Lower leg skin (tissue), 3 donors: ENCODE measurements around the gene EHD1.

Source experiments
- POLR2A ChIP-seq, 2 donors: fragments of 450-650 bp; IDR thresholded peaks; one replicate each; pipeline ENCODE4 v1.6.1; 2016 to 2017; ENCODE audit warnings: antibody characterized with exemption in 2 of 2, mild to moderate bottlenecking in 1 of 2, moderate library complexity in 1 of 2
- TF ChIP-seq, protein P1 (sequence below), 3 donors: fragments of 450-650 bp; IDR thresholded peaks; one replicate each; pipeline ENCODE4 v1.5.1; 2016; ENCODE audit warnings: antibody characterized with exemption in 3 of 3, mild to moderate bottlenecking in 3 of 3, moderate library complexity in 2 of 3

DNA sequence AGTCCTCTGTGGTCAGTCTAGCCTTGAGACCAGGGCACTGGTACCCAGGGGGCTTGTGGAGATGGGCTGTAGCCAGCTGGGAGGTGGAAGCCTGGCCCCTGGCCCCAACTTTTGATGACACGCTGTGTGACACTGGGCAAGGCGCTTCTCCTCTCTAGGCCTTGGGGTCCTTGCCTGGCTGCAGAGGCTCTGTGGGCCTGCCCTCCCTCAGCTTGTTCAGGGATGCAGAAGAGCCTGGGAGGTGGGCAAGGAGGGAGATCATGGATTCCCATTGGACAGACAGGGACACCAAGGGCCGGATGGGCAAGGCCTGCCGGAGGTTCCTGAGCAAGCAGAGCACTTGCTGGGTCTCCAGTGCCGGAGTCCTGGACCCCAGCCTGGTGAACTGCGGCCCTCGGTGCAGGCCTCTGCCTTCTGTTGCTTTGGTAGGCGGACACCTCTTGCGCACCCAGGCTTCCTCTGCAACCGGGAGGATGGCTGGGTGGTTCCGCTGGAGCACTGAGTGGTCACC, 44.8 kb upstream of the EHD1 start:
- TF ChIP-seq, protein P1, sequence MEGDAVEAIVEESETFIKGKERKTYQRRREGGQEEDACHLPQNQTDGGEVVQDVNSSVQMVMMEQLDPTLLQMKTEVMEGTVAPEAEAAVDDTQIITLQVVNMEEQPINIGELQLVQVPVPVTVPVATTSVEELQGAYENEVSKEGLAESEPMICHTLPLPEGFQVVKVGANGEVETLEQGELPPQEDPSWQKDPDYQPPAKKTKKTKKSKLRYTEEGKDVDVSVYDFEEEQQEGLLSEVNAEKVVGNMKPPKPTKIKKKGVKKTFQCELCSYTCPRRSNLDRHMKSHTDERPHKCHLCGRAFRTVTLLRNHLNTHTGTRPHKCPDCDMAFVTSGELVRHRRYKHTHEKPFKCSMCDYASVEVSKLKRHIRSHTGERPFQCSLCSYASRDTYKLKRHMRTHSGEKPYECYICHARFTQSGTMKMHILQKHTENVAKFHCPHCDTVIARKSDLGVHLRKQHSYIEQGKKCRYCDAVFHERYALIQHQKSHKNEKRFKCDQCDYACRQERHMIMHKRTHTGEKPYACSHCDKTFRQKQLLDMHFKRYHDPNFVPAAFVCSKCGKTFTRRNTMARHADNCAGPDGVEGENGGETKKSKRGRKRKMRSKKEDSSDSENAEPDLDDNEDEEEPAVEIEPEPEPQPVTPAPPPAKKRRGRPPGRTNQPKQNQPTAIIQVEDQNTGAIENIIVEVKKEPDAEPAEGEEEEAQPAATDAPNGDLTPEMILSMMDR (IDR thresholded peaks at IDR 0.05) = no peak
- TF ChIP-seq POLR2A (IDR thresholded peaks at IDR 0.05) = no peak
